ENCODE results near the gene CXCL16. TPM values are rescaled to one million over a fixed set of nuclear protein-coding genes. Genes with fewer than 3 reads are reported as not detected.
A peak's percentile ranks its signal among the peaks of the same experiment; 100 is the strongest.

CXCL16 gene
- total and polyA plus RNA-seq, 10 of the 15 experiments (the other 5 are each of a cell fraction or from before 2014, with no cell fraction given) = 0.15 to 2.2 (median 0.65) TPM

GRCh38 chr17:4739122-4740024 is at the start of gene CXCL16, which contains the start of gene ZMYND15 (continued):
- TF ChIP-seq MEF2A (IDR thresholded peaks at IDR 0.05; ENCODE audit: insufficient read depth, low read depth, low read length) (no peak), SUPT20H (IDR thresholded peaks at IDR 0.05; ENCODE audit: borderline replicate concordance, control insufficient read depth, low read depth, low read length) (no peak), CEBPZ (IDR thresholded peaks at IDR 0.05; ENCODE audit: low read depth, low read length) (no peak), PRDM15 (CRISPR knock-in tag; IDR thresholded peaks at IDR 0.05) (no peak), JUNB (IDR thresholded peaks at IDR 0.05) (no peak), HDAC2 (IDR thresholded peaks at IDR 0.05) (no peak), SMARCA5 (IDR thresholded peaks at IDR 0.05) (peak; percentile 44; the same call in 1 of the 2 replicates), RELA (IDR thresholded peaks at IDR 0.05; ENCODE audit: borderline replicate concordance, partially characterized antibody) (peak; percentile 13), CBFB (IDR thresholded peaks at IDR 0.05; ENCODE audit: low read depth) (no peak), YY1 (IDR thresholded peaks at IDR 0.05; ENCODE audit: low read depth, low read length) (no peak), MAX (IDR thresholded peaks at IDR 0.05; ENCODE audit: low read depth, low read length) (no peak), IKZF1 (conservative IDR thresholded peaks at IDR 0.05) (peak; percentile 81), NFYB (IDR thresholded peaks at IDR 0.05; ENCODE audit: insufficient read depth, low read depth, low read length) (no peak), PKNOX1 (IDR thresholded peaks at IDR 0.05) (no peak), ZBTB40 (IDR thresholded peaks at IDR 0.05; ENCODE audit: borderline replicate concordance) (no peak), FOXM1 (IDR thresholded peaks at IDR 0.05; ENCODE audit: low read depth, low read length) (no peak)

Data from GM12878 (cell line).